HG03520 (cell line): ENCODE results near the gene GPANK1.

ENCODE experiments used
- ATAC-seq: cut with Tn5 transposase; IDR thresholded peaks from one replicate; pipeline ENCODE4 v1.9.1; 2021; ENCODE audit warnings: mild to moderate bottlenecking, moderate library complexity; ENCODE audit not compliant: unreplicated experiment

GPANK1 gene

DNA sequence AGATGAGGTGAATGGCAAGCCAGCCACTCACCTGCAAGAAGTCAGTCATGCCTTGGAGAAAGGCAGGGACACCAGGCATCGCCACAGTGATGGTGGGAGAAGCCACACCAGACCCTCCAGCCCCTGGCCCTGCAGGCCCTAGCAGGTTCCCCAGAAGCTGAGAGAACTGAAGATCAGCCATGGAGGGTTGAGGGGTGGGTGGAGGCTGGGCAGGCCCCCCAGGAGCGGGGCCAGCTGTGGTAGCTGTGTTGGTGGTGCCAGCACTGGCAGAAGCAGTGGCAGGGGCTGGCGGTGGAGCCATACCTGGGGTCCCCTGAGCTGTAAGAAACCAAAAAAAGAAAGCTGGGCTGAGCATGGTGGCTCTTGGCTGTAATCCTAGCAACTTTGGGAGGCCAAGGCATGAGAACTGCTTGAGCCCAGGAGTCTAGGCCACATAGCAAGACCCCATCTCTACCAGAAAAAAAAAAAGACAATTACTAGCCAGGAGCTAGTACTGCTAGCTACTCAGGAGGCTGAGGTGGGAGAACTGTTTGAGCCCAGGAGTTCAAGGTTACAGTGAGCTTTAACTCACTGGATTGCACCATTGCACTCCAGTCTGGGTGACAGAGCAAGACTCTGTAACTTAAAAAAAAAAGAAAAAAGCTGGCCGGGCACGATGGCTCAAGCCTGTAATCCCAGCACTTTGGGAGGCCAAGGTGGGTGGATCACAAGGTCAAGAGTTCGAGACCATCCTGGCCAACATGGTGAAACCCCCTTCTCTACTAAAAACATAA, 21.8 kb downstream of the GPANK1 start:
- ATAC-seq = no peak

GRCh38 chr6:31641370-31641769, 23.4 kb downstream of the GPANK1 start:
- ATAC-seq = no peak

- no peak for ATAC-seq
These were observed 24.2 kb downstream of the GPANK1 start for GRCh38 chr6:31640612-31641011.

- ATAC-seq = no peak
These were observed 25.3 kb downstream of the GPANK1 start for GRCh38 chr6:31639449-31639861.

DNA sequence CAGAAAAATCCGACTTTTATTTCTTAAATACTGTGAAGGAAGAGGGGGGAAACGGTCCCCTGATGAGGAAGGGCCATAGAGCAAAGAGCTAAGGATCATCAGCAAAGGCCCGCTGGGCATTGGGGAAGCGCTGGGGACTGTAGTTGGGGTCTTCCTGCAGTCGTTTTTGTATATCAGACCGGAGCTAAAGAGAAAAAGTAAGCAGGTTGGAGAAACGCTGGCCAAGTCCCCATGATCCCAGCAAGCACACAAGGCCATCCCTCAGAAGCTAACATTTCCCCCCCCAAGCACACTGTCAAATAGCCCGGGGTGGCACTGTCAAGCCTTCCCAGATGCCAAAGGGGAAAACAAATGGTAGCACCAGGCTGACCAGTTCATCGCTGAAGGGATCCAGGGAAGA, 25.8 kb downstream of the GPANK1 start:
- ATAC-seq = no peak

GRCh38 chr6:31636698-31637596, 27.9 kb downstream of the GPANK1 start:
- ATAC-seq = no peak

- no peak for ATAC-seq
These were observed 29.7 kb downstream of the GPANK1 start for GRCh38 chr6:31634969-31635575.

- no peak for ATAC-seq
These were observed 30.7 kb downstream of the GPANK1 start for GRCh38 chr6:31634131-31634530.

DNA sequence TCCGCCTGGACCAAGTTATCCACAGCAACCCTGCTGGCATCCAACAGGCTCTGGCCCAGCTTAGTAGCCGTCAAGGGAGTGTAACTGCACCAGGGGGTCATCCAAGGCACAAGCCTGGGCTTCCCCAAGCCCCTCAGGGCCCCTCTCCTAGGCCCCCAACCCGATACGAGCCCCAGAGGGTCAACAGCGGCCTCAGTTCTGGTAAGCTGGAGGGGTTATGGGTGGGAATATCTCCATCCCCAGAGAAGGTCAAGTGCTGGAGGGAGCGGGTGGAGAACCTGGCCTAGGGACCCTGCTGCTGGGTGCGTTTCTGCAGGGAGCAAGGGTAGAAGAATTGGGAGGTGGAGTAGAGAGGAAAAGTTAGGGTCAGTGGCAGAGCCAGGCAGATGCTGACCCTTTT, 31.4 kb downstream of the GPANK1 start:
- ATAC-seq = no peak

DNA sequence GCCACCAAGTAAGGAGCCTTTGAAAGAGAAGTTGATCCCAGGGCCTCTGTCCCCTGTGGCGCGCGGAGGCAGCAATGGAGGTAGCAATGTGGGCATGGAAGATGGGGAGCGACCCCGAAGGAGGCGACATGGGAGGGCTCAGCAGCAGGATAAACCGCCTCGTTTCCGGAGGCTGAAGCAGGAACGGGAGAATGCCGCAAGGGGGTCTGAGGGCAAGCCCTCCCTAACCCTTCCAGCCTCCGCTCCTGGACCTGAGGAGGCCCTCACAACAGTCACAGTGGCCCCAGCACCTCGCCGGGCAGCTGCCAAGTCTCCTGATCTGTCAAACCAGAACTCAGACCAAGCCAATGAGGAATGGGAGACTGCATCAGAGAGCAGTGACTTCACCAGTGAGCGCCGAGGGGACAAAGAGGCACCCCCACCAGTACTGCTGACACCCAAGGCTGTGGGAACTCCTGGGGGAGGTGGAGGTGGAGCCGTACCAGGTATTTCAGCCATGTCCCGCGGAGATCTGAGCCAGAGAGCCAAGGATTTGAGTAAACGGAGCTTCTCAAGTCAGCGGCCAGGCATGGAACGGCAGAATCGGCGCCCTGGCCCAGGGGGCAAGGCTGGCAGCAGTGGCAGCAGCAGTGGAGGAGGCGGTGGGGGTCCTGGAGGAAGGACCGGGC, 32.4 kb downstream of the GPANK1 start:
- ATAC-seq = no peak

GRCh38 chr6:31631681-31632278, 33.0 kb downstream of the GPANK1 start:
- no peak for ATAC-seq

- no peak for ATAC-seq
These were observed 33.6 kb downstream of the GPANK1 start for GRCh38 chr6:31631209-31631608.

DNA sequence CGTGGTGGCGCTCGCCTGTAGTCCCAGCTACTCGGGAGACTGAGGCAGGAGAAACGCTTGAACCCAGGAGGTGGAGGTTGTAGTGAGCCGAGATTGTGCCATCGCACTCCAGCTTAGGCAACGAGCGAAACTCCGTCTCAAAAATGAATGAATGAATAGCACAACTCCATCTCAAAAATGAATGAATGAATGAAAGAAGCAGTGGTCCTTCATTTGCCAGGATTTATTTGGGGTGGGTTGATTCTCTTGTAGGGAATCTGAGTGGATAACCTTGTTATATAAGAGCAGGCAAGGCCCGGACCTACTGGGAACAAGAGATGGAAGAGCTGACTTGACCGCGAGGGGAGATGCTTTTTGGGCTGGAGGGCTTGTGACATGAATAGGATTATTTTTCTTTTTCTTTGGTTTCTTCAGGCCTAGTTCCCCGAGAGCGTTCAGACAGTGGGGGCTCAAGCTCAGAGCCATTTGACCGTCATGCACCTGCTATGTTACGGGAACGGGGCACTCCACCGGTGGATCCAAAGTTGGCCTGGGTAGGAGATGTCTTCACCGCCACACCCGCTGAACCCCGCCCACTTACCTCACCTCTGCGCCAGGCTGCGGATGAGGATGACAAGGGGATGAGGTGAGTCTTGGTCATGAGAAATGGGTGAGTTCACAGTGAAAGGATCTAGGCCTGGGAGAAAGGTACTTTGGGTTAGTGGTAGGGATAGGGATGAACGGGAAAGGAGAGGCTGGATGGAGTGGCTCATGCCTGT, 34.4 kb downstream of the GPANK1 start:
- ATAC-seq = no peak

DNA sequence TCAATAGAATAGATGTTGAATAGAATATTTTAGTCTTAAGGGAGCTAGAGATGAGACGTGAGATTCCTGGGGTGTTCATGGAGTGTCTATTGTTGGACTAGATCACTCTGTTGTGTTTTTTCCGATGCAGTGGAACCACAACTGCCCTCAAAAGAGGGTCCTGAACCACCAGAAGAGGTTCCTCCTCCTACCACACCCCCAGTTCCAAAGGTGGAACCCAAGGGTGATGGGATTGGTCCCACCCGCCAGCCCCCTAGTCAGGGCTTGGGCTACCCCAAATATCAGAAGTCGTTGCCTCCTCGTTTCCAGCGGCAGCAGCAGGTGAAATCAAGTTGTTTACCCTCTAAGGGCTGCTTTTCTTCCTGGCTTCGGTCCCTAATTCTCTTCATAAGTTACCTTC, 35.8 kb downstream of the GPANK1 start:
- no peak for ATAC-seq

DNA sequence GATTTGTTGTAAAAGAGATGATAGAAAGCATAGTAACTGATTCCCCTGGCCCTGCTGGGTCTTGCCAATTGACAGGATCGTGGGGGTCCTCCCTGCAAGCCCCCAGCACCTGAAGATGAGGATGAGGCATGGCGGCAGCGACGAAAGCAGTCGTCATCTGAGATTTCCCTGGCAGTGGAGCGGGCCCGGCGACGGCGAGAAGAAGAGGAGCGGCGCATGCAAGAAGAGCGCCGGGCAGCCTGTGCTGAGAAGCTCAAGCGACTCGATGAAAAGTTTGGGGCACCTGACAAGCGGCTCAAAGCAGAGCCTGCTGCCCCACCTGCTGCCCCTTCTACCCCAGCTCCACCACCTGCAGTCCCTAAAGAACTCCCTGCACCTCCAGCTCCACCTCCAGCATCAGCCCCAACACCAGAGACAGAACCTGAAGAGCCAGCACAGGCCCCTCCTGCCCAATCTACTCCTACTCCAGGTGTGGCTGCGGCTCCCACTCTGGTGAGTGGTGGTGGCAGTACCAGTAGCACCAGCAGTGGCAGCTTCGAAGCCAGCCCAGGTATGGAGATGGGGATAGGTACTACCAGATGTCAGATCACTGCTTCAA, 37.0 kb downstream of the GPANK1 start:
- ATAC-seq = no peak

- no peak for ATAC-seq
These were observed 37.8 kb downstream of the GPANK1 start for GRCh38 chr6:31626952-31627351.

DNA sequence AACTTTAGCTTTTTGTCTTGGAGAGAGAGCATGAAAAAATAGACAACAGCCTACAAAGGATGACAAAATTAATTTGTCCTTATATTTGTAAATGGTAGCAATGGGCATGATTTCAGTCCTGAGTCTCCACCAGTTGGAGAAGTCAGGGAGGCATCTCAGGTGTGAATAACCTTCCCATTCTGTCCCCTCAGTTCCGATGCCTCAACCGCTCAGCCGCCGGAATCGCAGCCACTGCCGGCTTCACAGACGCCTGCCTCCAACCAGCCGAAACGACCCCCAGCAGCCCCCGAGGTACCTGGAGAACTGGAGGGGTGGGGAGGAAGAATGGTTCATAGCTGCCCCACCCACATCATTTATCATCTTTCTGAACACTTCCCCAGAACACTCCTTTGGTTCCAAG, 40.7 kb downstream of the GPANK1 start:
- ATAC-seq = no peak

- ATAC-seq = no peak
These were observed 42.1 kb downstream of the GPANK1 start for GRCh38 chr6:31622684-31623091.

DNA sequence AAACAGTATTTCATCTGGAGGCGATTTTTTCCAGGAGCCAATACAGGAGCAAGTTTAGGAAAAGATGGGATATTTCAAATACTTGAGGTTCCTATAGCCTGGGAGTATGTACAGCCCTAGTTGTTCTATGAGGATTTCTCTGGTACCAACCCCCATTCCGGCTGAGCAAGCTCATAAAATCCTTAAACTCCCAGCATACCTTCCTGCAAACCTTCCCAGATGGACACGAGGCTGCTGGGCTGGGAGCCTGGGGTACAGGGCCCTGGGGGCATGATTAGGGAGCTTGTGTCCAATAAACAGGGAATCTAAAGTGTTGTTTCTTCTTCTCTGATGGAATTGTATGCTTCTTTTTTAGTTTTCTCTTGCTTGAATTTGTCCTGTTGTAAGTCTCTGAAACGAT, 42.8 kb downstream of the GPANK1 start:
- ATAC-seq = no peak
